Left colon (tissue), 2 donors: Measurements from ENCODE around the gene REV3L. TPM values are rescaled to one million over a fixed set of nuclear protein-coding genes. Genes with fewer than 3 reads are reported as not detected.
A peak's percentile ranks its signal among the peaks of the same experiment; 100 is the strongest.

Experiments used
- ATAC-seq: fragments of 200-7000 bp; cut with Tn5 transposase; one replicate; pipeline ENCODE4 v1.9.1; 2020; ENCODE audit warnings: mild to moderate bottlenecking, moderate library complexity
- DNase-seq, 2 donors: peaks; one replicate each; pipeline ENCODE4 v3.0.0-alpha.2; 2020
- intact Hi-C, 2 donors: fragments of 100-400 bp; cut with DNase I in 1 of 2; cut with micrococcal nuclease in 1 of 2; formaldehyde crosslinking; loops; one replicate each; pipeline versions ENCODE4 v1.11.2 to v1.14.0; 2022; cut with DNase I, micrococcal nuclease
- total RNA-seq, 2 donors: library from RNA; stranded (reverse); fragmentation: NEBNext Ultra II Directional; extraction: Animal tissue kit (Norgen Biotek cat#: 25700); gene quantifications; one replicate each; pipeline ENCODE4 v1.2.1, GENCODE V29; 2021
- donor health status: DM: no; HTN: no; CAD: no.
- donor health status: DM: yes; HTN: yes; CAD: no.

The REV3L gene
- total RNA-seq, 2 donors from 2014 or later = 13.9 to 21.4 TPM

DNA sequence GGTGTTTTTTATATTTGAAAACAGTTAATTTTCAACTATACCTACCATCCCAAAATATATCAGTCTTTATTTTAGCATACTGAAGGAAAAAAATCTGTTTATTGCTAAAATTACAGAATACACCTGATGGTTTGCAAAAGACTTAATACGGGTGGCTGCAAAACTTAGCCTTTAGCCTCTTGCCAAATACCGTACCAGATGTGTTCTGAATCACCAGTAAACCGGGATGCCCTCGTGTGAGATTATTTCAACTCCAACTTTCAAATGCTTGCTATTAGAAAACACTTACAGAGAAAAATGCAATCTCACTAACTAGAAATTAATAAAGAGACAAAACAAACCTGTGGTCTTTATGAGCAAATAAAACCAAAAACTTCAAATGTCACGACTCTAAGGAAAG, 36.0 kb downstream of the REV3L start:
- DNase-seq = no peak
- intact Hi-C loops = no loop called here
- no peak for ATAC-seq

DNA sequence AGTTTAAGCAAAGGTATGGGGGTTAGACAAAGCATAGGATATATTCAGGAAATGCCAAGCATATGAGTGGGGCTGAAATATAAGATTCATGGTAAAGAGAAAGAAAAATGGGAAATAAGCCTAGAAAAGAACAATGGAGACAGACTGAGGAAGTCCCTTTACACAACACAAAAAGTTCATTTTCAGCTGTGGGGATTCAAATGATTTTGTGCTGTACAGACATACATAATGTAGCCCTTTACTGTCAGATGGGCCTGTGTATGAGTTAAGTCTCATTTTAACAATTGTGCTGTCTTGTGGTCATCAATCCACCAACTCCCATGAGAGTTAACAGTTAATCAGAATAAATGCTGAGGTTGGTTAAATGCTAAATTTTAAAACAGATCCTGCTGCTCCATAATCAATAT, 37.2 kb downstream of the REV3L start:
- DNase-seq (no peak), ATAC-seq (no peak)
- intact Hi-C loops = no loop called here

DNA sequence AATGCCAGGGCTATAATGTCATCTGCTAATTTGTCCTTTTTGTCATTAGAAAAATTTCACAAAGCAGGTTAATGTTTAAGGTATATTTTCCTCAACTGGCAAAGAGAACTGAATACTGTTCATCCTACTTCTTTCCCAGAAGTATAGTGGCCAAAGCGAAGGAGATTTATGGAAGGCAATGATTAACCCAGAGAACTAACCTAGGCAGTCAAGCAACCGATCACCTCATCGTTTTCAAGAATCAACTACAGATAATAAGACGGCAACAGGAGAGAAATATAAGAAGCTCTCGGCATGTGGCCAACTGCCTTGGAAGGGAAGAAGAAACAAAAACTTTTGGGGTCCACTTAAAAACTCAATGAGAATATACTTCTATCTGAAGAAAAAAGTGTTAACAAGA, 38.2 kb downstream of the REV3L start:
- intact Hi-C loops = no loop called here
- ATAC-seq (peak; percentile 93), DNase-seq (peak in 1 of 2 donors; percentile 27)

DNA sequence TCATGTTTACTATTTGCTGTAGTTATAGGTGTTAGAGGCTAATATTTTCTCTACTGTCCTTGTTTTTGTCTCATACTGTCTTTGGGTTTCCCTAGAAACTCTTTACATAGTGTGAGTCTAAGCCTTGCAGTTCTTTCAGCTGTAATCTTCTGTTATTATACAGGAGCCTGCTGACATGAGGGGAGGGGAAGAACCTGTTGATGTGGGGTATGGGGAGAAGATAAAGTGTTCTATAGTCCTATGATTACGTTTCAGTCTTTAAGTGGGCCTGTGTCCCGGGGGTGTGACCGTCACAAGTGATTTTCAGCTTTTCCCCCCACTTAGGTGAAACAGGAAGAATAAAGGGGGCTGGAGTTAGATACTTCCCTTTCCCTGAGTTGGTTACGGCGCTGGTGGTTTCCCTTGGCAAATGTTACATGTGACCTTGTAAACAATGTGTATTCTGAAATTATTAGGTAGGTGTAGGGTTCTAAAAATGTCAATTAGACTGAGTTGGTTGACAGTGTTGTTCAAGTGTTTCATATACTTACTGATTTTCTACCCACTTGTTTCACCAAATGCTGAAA, 41.3 kb downstream of the REV3L start:
- ATAC-seq = no peak
- DNase-seq = no peak
- intact Hi-C loops = no loop called here

DNA sequence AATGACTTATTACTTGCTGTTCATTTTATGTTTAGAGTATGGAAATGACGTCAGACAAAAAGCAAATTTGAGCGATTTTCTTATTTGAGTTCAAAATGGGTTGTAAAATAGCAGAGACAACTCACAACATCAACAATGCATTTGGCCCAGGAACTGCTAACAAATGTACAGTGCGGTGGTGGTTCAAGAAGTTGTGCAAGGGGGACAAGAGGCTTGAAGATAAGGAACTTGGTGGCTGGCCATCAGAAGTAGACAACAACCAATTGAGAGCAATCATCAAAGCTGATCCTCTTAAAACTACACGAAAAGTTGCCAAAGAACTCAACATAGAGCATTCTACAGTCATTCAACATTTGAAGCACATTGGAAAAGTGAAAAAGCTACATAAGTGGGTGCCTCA, 43.8 kb downstream of the REV3L start:
- ATAC-seq = no peak
- DNase-seq = no peak
- intact Hi-C loops = no loop called here

DNA sequence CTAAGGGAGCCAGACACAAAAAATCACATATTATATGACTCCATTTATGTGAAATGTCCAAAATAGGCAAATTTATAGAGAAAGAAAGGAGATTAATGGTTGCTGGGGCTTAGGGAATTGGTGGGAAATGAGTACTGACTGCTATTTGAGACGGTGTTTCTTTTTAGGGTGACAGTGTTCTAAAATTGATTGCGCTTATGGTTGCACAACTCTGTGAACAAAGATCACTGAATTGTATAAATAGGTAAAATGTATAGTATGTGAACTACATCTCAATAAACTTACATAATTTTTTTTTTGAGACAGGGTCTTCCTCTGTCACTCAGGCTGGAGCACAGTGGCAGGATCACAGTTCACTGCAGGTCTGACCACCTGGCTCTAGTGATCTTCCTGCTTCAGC, 45.4 kb downstream of the REV3L start:
- no peak for DNase-seq
- no peak for ATAC-seq
- intact Hi-C loops = no loop called here

DNA sequence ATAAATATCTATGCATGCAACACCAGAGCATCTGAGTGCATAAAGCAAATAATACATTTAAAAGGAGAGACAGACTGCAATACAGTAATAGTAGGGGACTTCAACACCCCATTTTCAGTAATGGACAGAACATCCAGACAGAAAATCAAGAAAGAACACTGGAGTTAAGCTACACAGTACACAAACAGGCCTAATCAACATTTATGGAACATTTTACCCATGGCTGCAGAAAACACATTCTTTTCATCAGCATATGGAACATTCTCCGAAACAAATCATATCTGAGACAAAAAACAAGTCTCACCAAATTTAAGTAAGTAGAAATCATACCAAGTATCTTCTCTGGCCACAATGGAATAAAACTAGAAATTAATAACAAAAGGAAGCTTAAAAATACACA, 50.5 kb downstream of the REV3L start:
- intact Hi-C loops = no loop called here
- DNase-seq (no peak), ATAC-seq (no peak)

DNA sequence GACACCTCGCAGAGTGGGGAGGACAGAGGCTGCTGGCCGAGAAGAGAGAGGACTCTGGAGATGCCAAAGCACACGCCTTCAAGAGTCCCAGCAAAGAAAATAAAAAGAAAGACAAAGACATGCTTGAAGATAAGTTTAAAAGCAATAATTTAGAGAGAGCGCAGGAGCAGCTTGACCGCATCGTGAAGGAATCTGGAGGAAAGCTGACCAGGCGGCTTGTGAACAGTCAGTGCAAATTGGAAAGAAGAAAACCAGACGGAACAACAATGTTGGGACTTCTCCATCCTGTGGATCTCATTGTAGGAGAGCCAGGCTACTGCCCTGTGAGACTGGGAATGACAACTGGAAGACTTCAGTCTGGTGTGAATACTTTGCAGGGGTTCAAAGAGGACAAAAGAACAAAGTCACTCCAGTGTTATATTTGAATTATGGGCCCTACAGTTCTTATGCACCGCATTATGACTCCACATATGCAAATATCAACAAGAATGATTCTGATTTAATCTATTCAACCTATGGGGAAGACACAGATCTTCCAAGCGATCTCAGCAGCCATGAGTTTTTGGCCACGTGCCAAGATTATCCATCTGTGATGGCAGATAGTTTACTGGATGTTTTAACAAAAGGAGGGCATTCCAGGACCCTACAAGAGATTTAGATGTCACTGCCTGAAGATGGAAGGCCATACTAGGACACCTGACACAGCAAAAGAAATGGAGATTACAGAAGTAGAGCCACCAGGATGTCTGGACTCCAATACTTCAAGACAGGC, 52.2 kb downstream of the REV3L start:
- no peak for DNase-seq
- ATAC-seq = no peak
- intact Hi-C loops = no loop called here

DNA sequence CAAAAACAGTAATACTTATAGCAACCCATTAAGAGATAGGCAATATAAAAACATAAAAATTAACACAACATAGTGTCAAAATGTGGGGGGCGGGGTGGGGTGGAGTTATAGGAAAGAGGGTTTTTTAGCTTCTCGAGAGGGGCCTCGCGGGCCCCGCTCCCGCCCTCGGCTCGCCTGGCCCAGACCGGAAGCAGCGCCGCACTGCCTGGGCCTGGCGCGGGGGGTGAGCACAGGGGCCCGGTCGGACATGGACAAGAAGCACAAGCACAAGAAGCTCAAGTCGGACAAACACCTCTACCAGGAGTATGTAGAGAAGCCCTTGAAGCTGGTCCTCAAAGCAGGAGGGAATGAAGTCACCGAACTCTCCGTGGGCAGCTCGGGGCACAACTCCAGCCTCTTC, 53.4 kb downstream of the REV3L start:
- DNase-seq (no peak), ATAC-seq (no peak)
- intact Hi-C loops = no loop called here

DNA sequence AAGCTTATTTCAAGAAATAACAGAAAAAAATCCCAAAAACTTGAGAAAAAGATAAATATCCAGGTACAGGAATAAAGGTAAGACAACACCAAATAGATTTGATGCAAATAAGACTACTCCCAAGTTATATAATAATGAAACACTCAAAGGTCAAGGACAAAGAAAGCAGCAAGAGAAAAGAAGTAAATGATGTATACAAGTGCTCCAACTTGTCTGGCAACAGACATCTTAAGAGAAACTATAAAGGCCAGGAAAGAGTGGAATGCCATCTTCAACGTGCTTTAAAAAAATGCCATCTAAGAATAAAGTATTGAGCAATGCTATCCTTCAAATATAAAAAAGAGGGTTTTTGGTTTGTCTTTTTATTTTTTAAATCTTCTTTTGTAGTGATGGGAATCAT, 54.2 kb downstream of the REV3L start:
- DNase-seq = no peak
- intact Hi-C loops = no loop called here
- ATAC-seq = no peak

DNA sequence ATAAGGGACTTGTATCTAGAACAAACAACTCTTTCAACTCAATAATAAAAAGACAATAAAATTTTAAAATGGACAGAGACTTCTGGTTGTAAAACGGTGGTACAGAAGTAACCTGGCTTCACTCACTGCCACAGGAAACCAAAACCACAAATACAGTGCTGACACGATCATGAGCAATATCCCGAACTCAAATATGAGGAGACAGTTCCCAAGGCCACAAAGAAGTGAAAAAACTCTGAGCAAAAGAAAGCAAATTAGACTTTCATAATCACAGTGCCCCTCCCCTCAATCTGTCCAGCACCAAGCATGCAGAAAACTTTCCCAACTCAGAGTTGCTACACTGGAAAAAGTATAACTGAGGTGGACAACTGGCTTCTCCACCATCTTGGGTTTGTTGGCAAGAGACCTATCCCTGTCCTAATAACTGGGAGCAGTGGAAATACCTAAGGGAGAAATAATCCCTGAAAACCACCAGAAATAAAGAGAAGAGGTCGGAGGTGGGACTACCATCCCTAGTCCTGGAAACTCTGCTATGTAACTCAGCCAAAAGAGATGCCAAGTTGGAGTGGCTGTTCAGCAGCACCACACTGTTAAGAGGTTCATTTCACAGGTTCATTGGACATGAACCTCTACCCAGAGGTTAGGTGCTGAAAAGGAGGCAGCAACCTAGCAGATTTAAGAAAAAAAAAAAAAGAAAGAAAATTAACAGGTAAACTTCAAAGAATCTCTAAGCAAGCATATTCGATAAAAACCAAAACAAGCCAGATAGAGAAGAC, 55.5 kb downstream of the REV3L start:
- DNase-seq = no peak

DNA sequence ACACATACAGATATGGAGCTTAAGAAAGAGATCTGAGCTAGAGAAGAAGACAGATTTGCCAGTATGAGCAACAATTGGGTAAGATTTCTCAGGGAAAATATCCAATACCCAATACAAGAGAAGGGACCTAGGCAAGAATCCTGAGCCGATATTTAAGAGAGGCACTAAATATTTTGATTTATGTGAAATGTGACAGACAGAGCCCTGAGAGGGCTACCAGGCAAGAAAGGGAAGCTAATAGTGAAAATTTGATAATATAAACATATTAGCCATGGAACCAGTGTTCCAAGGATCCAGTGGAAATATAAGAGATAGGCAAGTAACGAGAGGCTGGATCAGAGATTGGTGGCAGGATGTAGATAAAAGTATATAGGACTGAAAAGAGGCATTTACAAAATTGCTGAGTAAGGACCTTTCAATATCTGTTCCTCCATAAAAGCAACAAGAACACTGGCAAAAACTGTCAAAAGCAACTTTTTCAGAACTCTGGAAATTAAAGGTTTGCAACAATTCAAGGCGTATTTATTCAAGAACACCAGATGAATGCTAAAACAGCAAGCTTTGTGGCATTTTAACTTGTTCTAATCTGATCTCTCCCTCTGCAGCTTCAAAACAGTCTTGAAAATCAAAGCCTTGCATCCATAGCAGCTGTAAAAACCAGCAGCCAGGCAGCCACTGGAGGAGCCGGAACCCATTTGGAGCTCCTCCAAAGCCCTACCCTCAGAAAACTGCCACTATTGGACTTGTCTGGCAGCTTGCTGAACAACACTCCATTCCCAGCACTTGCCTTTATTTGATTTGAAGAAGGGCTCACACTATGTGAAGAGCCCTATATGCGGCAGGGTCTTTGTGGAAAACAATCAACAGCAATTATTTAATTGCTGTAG, 58.8 kb downstream of the REV3L start:
- DNase-seq (peak; percentile 70 to 71), ATAC-seq (peak; percentile 95)
- intact Hi-C loops = no loop called here

More for the DNA sequence above, 55.5 kb downstream of the REV3L start:
- intact Hi-C loops = no loop called here
- ATAC-seq = peak; percentile 65

DNA sequence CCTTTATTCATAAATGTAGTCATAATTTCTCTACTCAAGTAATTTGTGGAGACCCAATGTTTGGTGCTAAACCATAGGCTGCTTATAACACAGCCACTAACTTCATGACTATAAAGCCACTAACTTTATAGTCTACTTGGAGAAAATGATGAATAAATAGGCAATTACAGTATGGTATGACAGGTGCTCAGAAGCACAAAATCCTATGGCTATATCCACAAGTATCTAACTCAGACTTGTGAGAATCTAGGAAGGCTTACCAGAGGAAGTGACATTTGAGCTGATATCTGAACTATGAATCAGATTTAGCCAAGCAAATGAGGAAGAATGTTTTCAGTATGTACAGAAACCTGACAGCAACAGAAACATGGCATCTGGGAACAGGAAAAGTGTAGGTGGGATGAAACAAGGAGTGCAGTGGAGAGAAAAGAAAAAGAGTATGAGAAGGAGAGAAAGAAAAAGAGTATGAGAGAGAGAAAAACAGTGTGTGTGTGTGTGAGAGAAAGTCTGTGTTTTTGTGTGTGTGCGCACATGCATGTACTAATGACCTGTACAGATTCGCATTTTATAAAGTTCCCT, 59.9 kb downstream of the REV3L start:
- ATAC-seq (no peak), DNase-seq (no peak)
- intact Hi-C loops = no loop called here

DNA sequence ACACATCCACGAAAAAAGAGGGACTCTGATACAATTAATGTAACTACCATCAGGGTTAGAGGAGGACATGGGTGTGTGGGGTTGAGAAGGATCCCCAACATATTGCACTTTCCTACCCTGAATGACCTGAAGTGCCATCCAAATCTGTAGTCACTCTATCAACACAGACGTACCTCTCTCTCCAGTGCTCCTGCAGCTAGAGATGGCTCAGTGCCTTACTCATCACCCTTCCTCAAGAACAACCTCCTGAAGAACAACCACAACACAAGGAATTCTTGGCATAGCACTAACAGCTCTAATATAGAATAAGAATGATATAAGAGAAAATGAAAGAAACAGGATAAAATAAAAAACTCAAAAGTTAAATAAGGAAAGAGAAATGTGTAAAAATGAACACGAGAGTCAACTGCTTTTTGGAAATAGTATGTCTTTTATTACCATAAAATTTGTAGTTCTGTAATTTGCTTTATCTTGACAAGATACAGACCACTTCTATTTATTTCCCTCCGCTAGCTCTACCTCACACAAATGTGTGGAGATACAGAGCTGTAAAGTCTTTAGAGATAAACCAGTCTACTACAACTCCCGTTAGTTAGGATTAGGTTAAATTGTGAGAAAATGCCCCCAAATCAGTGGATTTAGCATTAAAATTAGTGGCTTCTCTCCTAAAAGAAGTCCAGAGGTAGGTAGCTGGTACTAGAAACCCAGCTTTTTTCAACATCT, 63.9 kb downstream of the REV3L start:
- no peak for DNase-seq
- ATAC-seq = no peak
- intact Hi-C loops = no loop called here

DNA sequence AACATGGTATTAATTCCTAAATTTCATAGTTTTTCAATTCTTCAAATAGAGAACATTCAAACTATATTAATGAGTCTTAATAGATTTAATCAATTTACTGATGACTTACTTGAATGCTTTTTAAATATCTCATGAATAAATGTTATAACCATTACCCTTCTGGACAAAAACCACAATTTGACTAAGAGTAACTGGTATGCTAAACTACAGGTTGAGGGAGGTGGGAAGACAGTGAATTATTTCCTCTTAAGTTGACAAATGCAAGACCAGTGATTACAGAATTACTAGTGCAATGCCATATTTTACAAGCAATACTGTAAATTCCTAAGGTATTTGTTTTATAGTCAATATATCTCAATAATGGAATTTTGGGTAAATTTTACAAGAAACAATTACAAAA, 65.1 kb downstream of the REV3L start:
- intact Hi-C loops = no loop called here
- no peak for ATAC-seq
- no peak for DNase-seq

DNA sequence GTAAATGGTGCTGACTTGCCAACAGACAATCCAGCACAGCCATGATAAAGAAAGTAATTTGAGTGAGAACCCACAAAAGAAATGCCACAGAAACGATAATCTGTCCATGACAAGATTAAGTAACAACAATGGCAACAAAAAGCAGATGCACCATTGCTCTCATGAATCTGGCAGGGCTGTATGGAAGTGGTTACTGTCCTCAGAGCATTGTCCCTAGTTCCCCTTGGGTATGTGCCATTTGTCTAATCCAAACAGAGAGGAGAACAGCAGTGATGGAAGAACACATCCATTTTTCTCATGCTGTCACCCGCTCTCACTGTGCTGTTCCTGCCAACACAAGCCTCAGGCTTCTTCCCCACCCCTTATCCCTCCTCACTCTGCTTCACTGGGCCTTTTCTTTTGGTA, 65.8 kb downstream of the REV3L start:
- intact Hi-C loops = no loop called here
- ATAC-seq = peak; percentile 40
- peak in 1 of 2 donors; percentile 38 for DNase-seq

DNA sequence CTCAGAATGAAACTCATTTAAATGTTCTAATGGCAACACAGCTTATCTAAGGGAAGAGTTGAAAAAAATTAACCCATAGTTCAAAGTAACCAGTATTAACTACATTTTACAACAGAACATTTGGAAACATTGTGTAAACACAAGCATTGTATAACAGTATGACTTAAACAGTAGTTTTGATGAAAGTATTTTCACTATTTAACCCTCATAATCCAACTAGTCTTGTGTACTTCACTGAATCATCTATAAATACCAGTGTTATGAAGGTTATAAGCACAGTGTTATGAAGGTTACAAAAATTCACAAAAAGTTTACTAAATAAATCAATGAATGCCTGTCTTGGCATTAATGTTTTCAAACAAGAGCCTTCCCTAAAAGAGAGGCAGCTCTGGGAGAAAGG, 66.5 kb downstream of the REV3L start:
- no peak for DNase-seq
- ATAC-seq = no peak
- intact Hi-C loops = no loop called here

DNA sequence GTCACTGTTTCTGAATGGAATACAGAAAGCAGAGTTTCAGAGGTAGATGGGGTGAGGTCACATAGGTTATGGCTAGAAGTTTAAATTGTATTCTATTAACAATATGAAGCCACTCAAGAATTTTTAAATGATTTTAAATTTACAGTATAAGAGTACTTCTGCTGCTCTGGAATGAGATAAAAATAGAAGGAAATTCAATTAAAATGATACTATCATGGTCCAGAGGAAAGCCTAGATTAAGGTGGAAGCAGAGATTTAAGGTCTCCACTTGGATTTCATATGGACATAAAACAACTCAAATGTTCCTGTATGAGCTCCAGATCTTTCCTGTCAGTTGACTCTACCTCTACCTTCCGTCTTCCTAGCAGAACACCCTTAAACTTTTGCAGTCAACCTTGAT, 68.6 kb downstream of the REV3L start:
- intact Hi-C loops = no loop called here
- DNase-seq = no peak

More for the DNA sequence above, 68.6 kb downstream of the REV3L start:
- ATAC-seq = no peak
